Fibroblast of lung (primary cell): ENCODE results near the gene PSEN1.

Source experiments
- CTCF ChIP-seq, 2 donors: IDR thresholded peaks in 1 of 2; conservative IDR thresholded peaks in 1 of 2; 1 replicate in 1 of 2; 2 replicates in 1 of 2; pipeline ENCODE4 v1.5.1; 2011 to 2012; ENCODE audit warnings: low read length in 2 of 2, control low read depth in 1 of 2, inconsistent platforms in 1 of 2, low read depth in 1 of 2, mild to moderate bottlenecking in 1 of 2
- EZH2 ChIP-seq: IDR thresholded peaks from 2 replicates; pipeline ENCODE4 v1.5.1; 2012; ENCODE audit warnings: low read length, control low read depth, mild to moderate bottlenecking; ENCODE audit errors: missing control alignments

- TF ChIP-seq CTCF (conservative IDR thresholded peaks at IDR 0.05 in 1 of 2, IDR thresholded peaks at IDR 0.05 in 1 of 2; ENCODE audit: low read depth in 1 of 2, low read length in 2 of 2), result no peak
- TF ChIP-seq EZH2, result no peak
These were observed 30.1 kb downstream of the PSEN1 start for GRCh38 chr14:73166399-73166798.
